ENCODE data around the gene AGTRAP. TPM values are rescaled to one million over a fixed set of nuclear protein-coding genes. Genes with fewer than 3 reads are reported as not detected.

Gene AGTRAP
- total and polyA plus RNA-seq, 2 experiments from 2014 or later, result 34.2 to 71.9 TPM

GRCh38 chr1:11766429-11766776 is 30.5 kb downstream of the AGTRAP start:
- H3K4me1 ChIP-seq (ENCODE audit: insufficient read depth), result no peaks in the 10 kb centered on the region
- H3K27me3 ChIP-seq, result peaks cover 13% of the 10 kb centered on the region
- no peaks in the 10 kb centered on the region for H3K9me3 ChIP-seq (ENCODE audit: low read depth)
- H2AFZ ChIP-seq, result no peak overlapping the region
- no peaks in the 10 kb centered on the region for H3K9me2 ChIP-seq (replicated peaks; ENCODE audit: insufficient read depth)
- no peaks in the 10 kb centered on the region for H3K36me3 ChIP-seq (replicated peaks; ENCODE audit: insufficient read depth, low read depth)
- H3K4me3 ChIP-seq, result no peak overlapping the region
- TF ChIP-seq EZH2 (IDR thresholded peaks at IDR 0.05; ENCODE audit: borderline replicate concordance) (no peak), CTCF (IDR thresholded peaks at IDR 0.05; ENCODE audit: poor library complexity) (no peak), EZH2phosphoT487 (IDR thresholded peaks at IDR 0.05; ENCODE audit: low read depth, severe bottlenecking, unreplicated experiment) (no peak)
- DNase-seq (ENCODE audit: low spot score), result peak; percentile 1
- no peak overlapping the region for H3K27ac ChIP-seq
- no peaks in the 10 kb centered on the region for H4K20me1 ChIP-seq (ENCODE audit: insufficient read depth, poor library complexity, severe bottlenecking)
- H3K79me2 ChIP-seq, result no peaks in the 10 kb centered on the region
- no peak overlapping the region for H3K4me2 ChIP-seq
- WGBS (ENCODE audit: low lambda C conversion rate, missing lambda C conversion rate), result 91% methylated on average over 14 of the region's 14 CpGs

- Histone ChIP-seq H3K79me2 (no peaks in the 10 kb centered on the region), H4K20me1 (ENCODE audit: insufficient read depth, poor library complexity, severe bottlenecking) (no peaks in the 10 kb centered on the region), H3K9me2 (replicated peaks; ENCODE audit: insufficient read depth) (no peaks in the 10 kb centered on the region), H3K36me3 (replicated peaks; ENCODE audit: insufficient read depth, low read depth) (no peaks in the 10 kb centered on the region), H3K4me3 (no peak overlapping the region), H3K4me2 (no peak overlapping the region), H3K4me1 (ENCODE audit: insufficient read depth) (no peaks in the 10 kb centered on the region), H3K27me3 (no peaks in the 10 kb centered on the region), H3K9me3 (ENCODE audit: low read depth) (no peaks in the 10 kb centered on the region), H2AFZ (no peak overlapping the region), H3K27ac (no peak overlapping the region)
- DNase-seq (ENCODE audit: low spot score), result peak; percentile 2
- WGBS (ENCODE audit: low lambda C conversion rate, missing lambda C conversion rate), result 68% methylated on average over 16 of the region's 16 CpGs
- TF ChIP-seq EZH2phosphoT487 (IDR thresholded peaks at IDR 0.05; ENCODE audit: low read depth, severe bottlenecking, unreplicated experiment) (no peak), EZH2 (IDR thresholded peaks at IDR 0.05; ENCODE audit: borderline replicate concordance) (no peak), CTCF (IDR thresholded peaks at IDR 0.05; ENCODE audit: poor library complexity) (no peak)
Observed at GRCh38 chr1:11767922-11768704, 32.2 kb downstream of the AGTRAP start.

GRCh38 chr1:11768821-11769220 is 32.9 kb downstream of the AGTRAP start:
- Histone ChIP-seq H3K4me1 (ENCODE audit: insufficient read depth) (no peaks in the 10 kb centered on the region), H3K27me3 (no peaks in the 10 kb centered on the region), H3K27ac (no peak overlapping the region), H3K9me2 (replicated peaks; ENCODE audit: insufficient read depth) (no peaks in the 10 kb centered on the region), H3K79me2 (no peaks in the 10 kb centered on the region), H4K20me1 (ENCODE audit: insufficient read depth, poor library complexity, severe bottlenecking) (no peaks in the 10 kb centered on the region), H2AFZ (no peak overlapping the region), H3K4me2 (no peak overlapping the region), H3K36me3 (replicated peaks; ENCODE audit: insufficient read depth, low read depth) (no peaks in the 10 kb centered on the region), H3K9me3 (ENCODE audit: low read depth) (no peaks in the 10 kb centered on the region), H3K4me3 (no peak overlapping the region)
- no peak for TF ChIP-seq CTCF (IDR thresholded peaks at IDR 0.05; ENCODE audit: poor library complexity)
- TF ChIP-seq EZH2phosphoT487 (IDR thresholded peaks at IDR 0.05; ENCODE audit: low read depth, severe bottlenecking, unreplicated experiment), result no peak
- no peak for TF ChIP-seq EZH2 (IDR thresholded peaks at IDR 0.05; ENCODE audit: borderline replicate concordance)
- WGBS (ENCODE audit: low lambda C conversion rate, missing lambda C conversion rate), result 53% methylated on average over 4 of the region's 4 CpGs
- DNase-seq (ENCODE audit: low spot score), result no peak

Data from hepatocyte (in vitro differentiated cells).